HepG2 (cell line): ENCODE data around the gene DCDC2. TPM values are rescaled to one million over a fixed set of nuclear protein-coding genes. Genes with fewer than 3 reads are reported as not detected.

Experiments
- CEBPZ ChIP-seq: IDR thresholded peaks from 2 replicates; pipeline ENCODE4 v1.6.1; 2012; ENCODE audit warnings: low read length, improper control_type of control experiment
- DRAP1 ChIP-seq: IDR thresholded peaks from 2 replicates; pipeline ENCODE4 v1.6.1; 2016; ENCODE audit warnings: missing genetic modification reagents, missing compliant biosample characterization
- ELK4 ChIP-seq: sonication (generic); formaldehyde crosslinking; IDR thresholded peaks from 2 replicates; pipeline ENCODE4 v1.9.0; 2021; ENCODE audit warnings: missing genetic modification reagents, borderline replicate concordance
- KDM5A ChIP-seq: fragments of 200-600 bp; sonication (generic); IDR thresholded peaks from 2 replicates; pipeline ENCODE4 v1.7.0; 2018; ENCODE audit warnings: antibody characterized with exemption, mild to moderate bottlenecking, low read length, borderline replicate concordance
- NFIC ChIP-seq: IDR thresholded peaks from 2 replicates; pipeline ENCODE4 v1.6.1; 2012; ENCODE audit warnings: mild to moderate bottlenecking, low read length, inconsistent platforms
- ONECUT2 ChIP-seq: sonication (generic); formaldehyde crosslinking; IDR thresholded peaks from 2 replicates; pipeline ENCODE4 v1.4.0; 2020; ENCODE audit warnings: missing genetic modification reagents
- RELA ChIP-seq: sonication (generic); formaldehyde crosslinking; IDR thresholded peaks from 2 replicates; pipeline ENCODE4 v1.4.0; 2020; ENCODE audit warnings: missing genetic modification reagents
- SOX6 ChIP-seq, 2 experiments: fragments of 450-650 bp in 1 of 2; sonication (generic) in 1 of 2; formaldehyde crosslinking in 1 of 2; IDR thresholded peaks; 2 replicates each; pipeline versions ENCODE4 v1.4.0 to v1.6.1; 2017 to 2020; ENCODE audit warnings: antibody characterized with exemption in 1 of 2, mild to moderate bottlenecking in 1 of 2, missing genetic modification reagents in 1 of 2
- SP140L ChIP-seq: sonication (generic); formaldehyde crosslinking; IDR thresholded peaks from 2 replicates; pipeline ENCODE4 v1.4.0; 2020; ENCODE audit warnings: missing genetic modification reagents, borderline replicate concordance
- TSC22D2 ChIP-seq: sonication (generic); formaldehyde crosslinking; IDR thresholded peaks from 2 replicates; pipeline ENCODE4 v1.5.1; 2020; ENCODE audit warnings: missing genetic modification reagents, mild to moderate bottlenecking, borderline replicate concordance
- ZNF24 ChIP-seq: fragments of 450-650 bp; IDR thresholded peaks from 2 replicates; pipeline ENCODE4 v1.6.1; 2017; ENCODE audit warnings: antibody characterized with exemption, mild to moderate bottlenecking
- ZNF512 ChIP-seq: sonication (generic); formaldehyde crosslinking; IDR thresholded peaks from 2 replicates; pipeline ENCODE4 v1.4.0; 2020; ENCODE audit warnings: mild to moderate bottlenecking, missing genetic modification reagents
- ZNF839 ChIP-seq: sonication (generic); formaldehyde crosslinking; IDR thresholded peaks from 2 replicates; pipeline ENCODE4 v1.4.0; 2020; ENCODE audit warnings: missing genetic modification reagents, mild to moderate bottlenecking, borderline replicate concordance
- ZZZ3 ChIP-seq: sonication (generic); formaldehyde crosslinking; IDR thresholded peaks from 2 replicates; pipeline ENCODE4 v1.4.0; 2020; ENCODE audit warnings: missing genetic modification reagents, mild to moderate bottlenecking, borderline replicate concordance
- polyA plus RNA-seq, 8 experiments: library from polyadenylated mRNA; depleted of rRNA in 3 of 8; stranded (reverse) in 7 of 8; unstranded in 1 of 8; fragments of >200 nt; fragmentation: Illumina TruSeq in 4 of 8; extraction: Trizol in 4 of 8; gene quantifications; 2 replicates each; pipeline versions ENCODE4 v1.2.1 to v1.2.3, GENCODE V29; 2011 to 2016; ENCODE audit warnings: low read depth in 4 of 8, missing spikeins in 1 of 8, mixed read lengths in 1 of 8; ENCODE audit not compliant: insufficient read depth in 1 of 8
- total RNA-seq, 5 experiments: library from RNA; depleted of rRNA; stranded (reverse); fragments of >200 nt; fragmentation: Illumina TruSeq; extraction: Trizol; gene quantifications; 2 replicates each; pipeline ENCODE4 v1.2.3, GENCODE V29; 2016; ENCODE audit warnings: low read depth in 1 of 5
- TF ChIP-seq, protein P1 (sequence below): sonication (generic); formaldehyde crosslinking; IDR thresholded peaks from 2 replicates; pipeline ENCODE4 v1.4.0; 2020; ENCODE audit warnings: missing genetic modification reagents, mild to moderate bottlenecking, borderline replicate concordance
- TF ChIP-seq, protein P2 (sequence below): sonication (generic); formaldehyde crosslinking; IDR thresholded peaks from 2 replicates; pipeline ENCODE4 v1.4.0; 2020; ENCODE audit warnings: missing genetic modification reagents, mild to moderate bottlenecking, borderline replicate concordance

Gene DCDC2
- total and polyA plus RNA-seq, 2 of the 13 experiments (the other 11 are each of a cell fraction or from before 2014, with no cell fraction given): 9.0 to 36.2 TPM

- TF ChIP-seq CEBPZ (no peak), ZNF512 (CRISPR knock-in tag) (no peak; the same call in 1 of the 2 replicates), KDM5A (0 out of 2 replicates have a peak, but pooled peaks have one; percentile 39), SOX6 (IDR thresholded peaks at IDR 0.05) (no peak), SOX6 (CRISPR knock-in tag; IDR thresholded peaks at IDR 0.05) (peak; percentile 73), RELA (CRISPR knock-in tag) (peak; percentile 64; the same call in 1 of the 2 replicates), NFIC (no peak), ZZZ3 (CRISPR knock-in tag) (0 out of 2 replicates have a peak, but pooled peaks have one; percentile 77), ELK4 (CRISPR knock-in tag) (no peak), ZNF839 (CRISPR knock-in tag) (peak; percentile 99), TSC22D2 (no peak), ZNF24 (no peak), DRAP1 (CRISPR knock-in tag) (peak; percentile 69; the same call in 1 of the 2 replicates), ONECUT2 (CRISPR knock-in tag) (no peak; the same call in 1 of the 2 replicates), SP140L (CRISPR knock-in tag) (no peak)
- TF ChIP-seq, protein P1, sequence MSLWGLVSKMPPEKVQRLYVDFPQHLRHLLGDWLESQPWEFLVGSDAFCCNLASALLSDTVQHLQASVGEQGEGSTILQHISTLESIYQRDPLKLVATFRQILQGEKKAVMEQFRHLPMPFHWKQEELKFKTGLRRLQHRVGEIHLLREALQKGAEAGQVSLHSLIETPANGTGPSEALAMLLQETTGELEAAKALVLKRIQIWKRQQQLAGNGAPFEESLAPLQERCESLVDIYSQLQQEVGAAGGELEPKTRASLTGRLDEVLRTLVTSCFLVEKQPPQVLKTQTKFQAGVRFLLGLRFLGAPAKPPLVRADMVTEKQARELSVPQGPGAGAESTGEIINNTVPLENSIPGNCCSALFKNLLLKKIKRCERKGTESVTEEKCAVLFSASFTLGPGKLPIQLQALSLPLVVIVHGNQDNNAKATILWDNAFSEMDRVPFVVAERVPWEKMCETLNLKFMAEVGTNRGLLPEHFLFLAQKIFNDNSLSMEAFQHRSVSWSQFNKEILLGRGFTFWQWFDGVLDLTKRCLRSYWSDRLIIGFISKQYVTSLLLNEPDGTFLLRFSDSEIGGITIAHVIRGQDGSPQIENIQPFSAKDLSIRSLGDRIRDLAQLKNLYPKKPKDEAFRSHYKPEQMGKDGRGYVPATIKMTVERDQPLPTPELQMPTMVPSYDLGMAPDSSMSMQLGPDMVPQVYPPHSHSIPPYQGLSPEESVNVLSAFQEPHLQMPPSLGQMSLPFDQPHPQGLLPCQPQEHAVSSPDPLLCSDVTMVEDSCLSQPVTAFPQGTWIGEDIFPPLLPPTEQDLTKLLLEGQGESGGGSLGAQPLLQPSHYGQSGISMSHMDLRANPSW (CRISPR knock-in tag): no peak
- TF ChIP-seq, protein P2, sequence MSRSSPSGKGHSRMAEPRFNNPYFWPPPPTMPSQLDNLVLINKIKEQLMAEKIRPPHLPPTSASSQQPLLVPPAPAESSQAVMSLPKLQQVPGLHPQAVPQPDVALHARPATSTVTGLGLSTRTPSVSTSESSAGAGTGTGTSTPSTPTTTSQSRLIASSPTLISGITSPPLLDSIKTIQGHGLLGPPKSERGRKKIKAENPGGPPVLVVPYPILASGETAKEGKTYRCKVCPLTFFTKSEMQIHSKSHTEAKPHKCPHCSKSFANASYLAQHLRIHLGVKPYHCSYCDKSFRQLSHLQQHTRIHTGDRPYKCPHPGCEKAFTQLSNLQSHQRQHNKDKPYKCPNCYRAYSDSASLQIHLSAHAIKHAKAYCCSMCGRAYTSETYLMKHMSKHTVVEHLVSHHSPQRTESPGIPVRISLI (CRISPR knock-in tag): peak; percentile 72; the same call in 1 of the 2 replicates
These were observed at the start of gene DCDC2 (continued) for GRCh38 chr6:24357336-24358218.
